Choroid plexus epithelial cell (primary cell): ENCODE data around the gene PDF.
"Not testable (repeated sequence)": the region's sequence is repeated elsewhere in the genome, so short reads cannot be mapped to it uniquely, and the experiment has no call there.

Experiments used
- DNase-seq: peaks from one replicate; pipeline ENCODE4 v3.0.0-alpha.2; 2010; ENCODE audit warnings: low read depth
- H3K4me3 ChIP-seq: 2 replicates; pipeline ENCODE4 v1.5.1; 2011; ENCODE audit warnings: low read depth, mild to moderate bottlenecking, control low read depth, low read length, moderate library complexity
- TF ChIP-seq, protein P1 (sequence below): conservative IDR thresholded peaks from 2 replicates; pipeline ENCODE4 v1.5.1; 2011; ENCODE audit warnings: low read depth, mild to moderate bottlenecking, control low read depth, inconsistent platforms, low read length, moderate library complexity

Gene PDF

DNA sequence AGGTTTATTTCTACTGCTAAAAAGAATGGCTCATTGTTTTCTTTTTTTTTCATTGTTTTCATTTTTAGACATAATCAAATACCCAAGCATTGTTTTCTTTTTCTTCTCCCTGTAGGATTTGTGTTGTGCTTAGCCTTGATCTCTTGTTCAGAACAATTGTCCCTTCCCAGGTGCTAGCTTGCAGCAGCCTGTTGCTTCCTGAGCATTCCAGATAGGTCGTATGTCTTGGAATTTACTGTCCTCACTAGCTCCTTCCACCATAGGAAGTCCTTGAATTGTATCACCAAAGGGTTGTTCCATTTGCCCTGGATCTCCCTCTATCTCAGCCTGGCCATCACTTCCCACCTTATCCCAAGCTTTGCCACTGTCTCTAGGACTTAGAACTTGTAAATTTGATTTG is 29.2 kb downstream of the PDF start:
- DNase-seq, result no peak

DNA sequence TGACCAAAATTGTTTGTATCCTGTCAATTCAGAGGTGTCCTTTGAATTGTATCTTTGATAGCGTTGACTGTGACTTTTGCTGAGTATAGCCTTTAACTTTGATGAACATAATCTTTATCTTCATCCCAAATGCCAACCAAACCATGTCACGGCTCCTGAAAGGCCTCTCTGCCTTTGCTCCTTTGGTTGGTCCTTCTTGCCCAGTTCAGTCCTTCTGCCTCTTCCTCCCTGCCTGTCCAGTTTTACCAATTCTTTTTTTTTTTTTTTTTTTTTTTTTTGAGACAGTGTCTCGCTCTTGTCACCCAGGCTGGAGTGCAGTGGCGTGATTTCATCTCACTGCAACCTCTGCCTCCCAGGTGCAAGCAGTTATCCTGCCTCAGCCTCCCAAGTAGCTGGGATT is 32.1 kb downstream of the PDF start:
- no peak overlapping the region for H3K4me3 ChIP-seq
- TF ChIP-seq, protein P1, sequence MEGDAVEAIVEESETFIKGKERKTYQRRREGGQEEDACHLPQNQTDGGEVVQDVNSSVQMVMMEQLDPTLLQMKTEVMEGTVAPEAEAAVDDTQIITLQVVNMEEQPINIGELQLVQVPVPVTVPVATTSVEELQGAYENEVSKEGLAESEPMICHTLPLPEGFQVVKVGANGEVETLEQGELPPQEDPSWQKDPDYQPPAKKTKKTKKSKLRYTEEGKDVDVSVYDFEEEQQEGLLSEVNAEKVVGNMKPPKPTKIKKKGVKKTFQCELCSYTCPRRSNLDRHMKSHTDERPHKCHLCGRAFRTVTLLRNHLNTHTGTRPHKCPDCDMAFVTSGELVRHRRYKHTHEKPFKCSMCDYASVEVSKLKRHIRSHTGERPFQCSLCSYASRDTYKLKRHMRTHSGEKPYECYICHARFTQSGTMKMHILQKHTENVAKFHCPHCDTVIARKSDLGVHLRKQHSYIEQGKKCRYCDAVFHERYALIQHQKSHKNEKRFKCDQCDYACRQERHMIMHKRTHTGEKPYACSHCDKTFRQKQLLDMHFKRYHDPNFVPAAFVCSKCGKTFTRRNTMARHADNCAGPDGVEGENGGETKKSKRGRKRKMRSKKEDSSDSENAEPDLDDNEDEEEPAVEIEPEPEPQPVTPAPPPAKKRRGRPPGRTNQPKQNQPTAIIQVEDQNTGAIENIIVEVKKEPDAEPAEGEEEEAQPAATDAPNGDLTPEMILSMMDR, result no peak
- DNase-seq, result no peak

More for the DNA sequence above, 29.2 kb downstream of the PDF start:
- no peak overlapping the region for H3K4me3 ChIP-seq
- TF ChIP-seq, protein P1, result no peak

DNA sequence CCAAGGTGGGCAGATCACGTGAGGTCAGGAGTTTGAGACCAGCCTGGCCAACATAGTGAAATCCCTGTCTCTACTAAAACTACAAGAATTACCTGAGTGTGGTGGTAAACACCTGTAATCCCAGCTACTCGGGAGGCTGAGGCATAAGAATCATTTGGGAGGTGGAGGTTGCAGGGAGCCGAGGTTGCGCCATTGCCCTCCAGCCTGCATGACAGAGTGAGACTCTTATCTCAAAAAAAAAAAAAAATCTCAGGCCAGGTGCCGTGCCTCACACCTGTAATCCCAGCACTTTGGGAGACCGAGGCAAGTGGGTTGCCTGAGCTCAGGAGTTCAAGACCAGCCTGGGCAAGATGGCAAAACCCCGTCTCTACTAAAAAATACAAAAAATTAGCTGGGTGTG is 33.6 kb downstream of the PDF start:
- not testable (repeated sequence) for H3K4me3 ChIP-seq, DNase-seq

DNA sequence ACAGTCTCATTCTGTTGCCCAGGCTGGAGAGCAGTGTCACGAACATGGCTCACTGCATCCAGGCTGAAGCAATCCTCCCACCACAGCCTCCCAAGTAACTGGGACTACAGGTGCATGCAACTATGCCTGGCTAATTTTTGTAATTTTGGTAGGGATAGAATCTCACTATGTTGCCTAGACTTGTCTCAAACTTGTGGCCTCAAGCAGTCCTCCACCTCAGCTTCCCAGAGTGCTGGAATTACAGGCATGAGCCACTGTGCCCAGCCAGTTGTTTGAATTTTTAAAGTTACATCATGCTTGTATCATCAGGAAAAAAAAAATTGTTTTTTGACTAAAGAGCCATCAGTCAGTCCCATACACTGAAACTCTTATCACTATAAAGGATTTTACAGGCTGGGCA is 36.3 kb downstream of the PDF start:
- TF ChIP-seq, protein P1, result no peak
- peak; percentile 16 for DNase-seq
- no peak overlapping the region for H3K4me3 ChIP-seq

DNA sequence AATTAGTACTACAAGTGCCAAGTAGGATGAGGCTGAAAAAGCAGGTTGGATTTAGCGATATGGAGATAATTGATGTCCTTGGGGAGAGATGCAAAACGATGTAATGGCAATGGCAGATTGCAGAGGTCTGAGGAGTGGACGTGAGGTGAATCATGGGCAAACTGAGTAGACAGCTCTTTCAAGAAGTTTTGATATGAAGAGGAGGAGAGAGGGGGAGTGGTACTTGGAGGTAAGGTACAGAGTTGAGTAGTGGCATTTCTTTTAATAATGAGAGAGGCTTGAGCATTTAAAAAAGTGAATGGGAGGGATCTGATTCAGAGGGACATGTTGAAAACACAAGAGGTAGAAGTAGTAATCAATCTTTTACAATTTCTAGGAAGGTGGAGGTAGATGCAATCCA is 37.0 kb downstream of the PDF start:
- H3K4me3 ChIP-seq, result no peak overlapping the region
- TF ChIP-seq, protein P1, result no peak
- no peak for DNase-seq

DNA sequence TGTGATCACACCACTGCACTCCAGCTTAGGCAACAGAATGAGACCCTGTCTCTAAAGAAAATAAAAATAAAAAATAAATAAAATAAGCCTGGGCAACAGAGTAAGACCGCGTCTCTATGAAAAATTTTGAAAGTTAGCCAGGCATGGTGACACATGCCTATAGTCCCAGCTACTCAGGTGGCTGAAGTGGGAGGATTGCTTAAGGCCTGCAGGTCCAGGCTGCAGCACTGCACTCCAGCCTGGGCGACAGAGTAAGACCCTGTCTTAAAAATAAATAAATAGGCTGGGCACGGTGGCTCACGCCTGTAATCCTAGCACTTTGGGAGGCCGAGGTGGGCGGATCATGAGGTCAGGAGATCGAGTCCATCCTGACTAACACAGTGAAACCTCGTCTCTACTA is 38.7 kb downstream of the PDF start:
- not testable (repeated sequence) for DNase-seq, H3K4me3 ChIP-seq

DNA sequence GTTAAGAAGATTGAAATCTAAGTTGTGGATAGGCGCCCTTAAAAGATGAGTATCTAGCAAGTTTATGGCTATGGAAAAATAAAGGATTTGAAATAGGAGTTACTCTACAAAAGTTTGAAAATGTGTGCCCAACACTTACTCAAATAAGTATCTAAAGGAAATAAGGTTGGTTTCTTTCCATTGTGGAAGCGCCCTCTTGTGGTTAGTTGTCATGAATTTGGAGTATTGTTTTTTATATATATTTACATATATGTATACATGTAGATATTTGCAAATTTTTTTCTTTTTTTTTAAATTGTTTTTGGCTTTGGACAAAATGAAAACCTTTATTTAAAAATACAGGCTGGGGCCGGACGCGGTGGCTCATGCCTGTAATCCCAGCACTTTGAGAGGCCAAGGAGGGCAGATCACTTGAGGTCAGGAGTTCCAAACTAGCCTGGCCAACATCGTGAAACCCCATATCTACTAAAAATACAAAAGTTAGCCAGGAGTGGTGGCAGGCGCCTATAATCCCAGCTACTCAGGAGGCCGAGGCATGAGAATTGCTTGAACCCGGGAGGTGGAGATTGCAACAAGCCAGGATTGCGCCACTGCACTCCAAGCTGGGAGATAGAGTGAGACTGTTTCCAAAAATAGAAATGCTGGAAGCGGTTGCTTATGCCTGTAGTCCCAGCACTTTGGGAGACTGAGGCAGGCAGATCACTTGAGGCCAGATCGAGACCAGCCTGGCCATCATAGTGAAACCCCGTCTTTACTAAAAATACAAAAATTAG is 43.3 kb downstream of the PDF start:
- DNase-seq, result peak; percentile 90
- no peak overlapping the region for H3K4me3 ChIP-seq

DNA sequence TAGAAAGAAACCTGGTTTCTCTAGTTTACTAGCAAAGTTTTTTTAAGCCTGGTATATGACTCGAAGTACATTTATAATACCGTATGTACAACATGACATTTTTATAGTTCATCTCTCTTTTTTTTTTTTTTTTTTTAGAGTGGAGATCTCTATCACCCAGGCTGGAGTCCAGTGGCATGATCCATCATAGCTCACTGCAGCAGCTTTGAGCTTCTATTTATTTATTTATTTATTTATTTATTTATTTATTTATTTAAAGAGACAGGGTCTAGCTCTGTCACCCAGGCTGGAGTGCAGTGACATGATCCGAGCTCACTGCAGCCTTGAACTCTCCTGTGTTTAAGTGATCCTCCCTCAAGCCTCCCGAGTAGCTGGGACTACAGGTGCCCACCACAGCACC is 45.1 kb downstream of the PDF start:
- no peak for DNase-seq
- TF ChIP-seq, protein P1, result no peak
- H3K4me3 ChIP-seq, result no peak overlapping the region

More for the DNA sequence above, 43.3 kb downstream of the PDF start:
- TF ChIP-seq, protein P1, result peak; percentile 47
